Fibroblast of skin of abdomen (primary cell): ENCODE measurements around the gene GNPTG. TPM values are rescaled to one million over a fixed set of nuclear protein-coding genes. Genes with fewer than 3 reads are reported as not detected.

Source experiments
- DNase-seq: peaks from one replicate; pipeline ENCODE4 v3.0.0-alpha.2; 2013
- polyA plus RNA-seq, 2 experiments: library from polyadenylated mRNA; unstranded; fragments of 120-200 nt; gene quantifications; one replicate each; pipeline ENCODE4 v1.2.1, GENCODE V29; 2013; ENCODE audit not compliant: insufficient read length in 2 of 2

Gene GNPTG
- 33.0 TPM for polyA plus RNA-seq (2013, experiment 1 of 2; ENCODE audit: insufficient read length)
- 34.1 TPM for polyA plus RNA-seq (2013, experiment 2 of 2; ENCODE audit: insufficient read length)

DNA sequence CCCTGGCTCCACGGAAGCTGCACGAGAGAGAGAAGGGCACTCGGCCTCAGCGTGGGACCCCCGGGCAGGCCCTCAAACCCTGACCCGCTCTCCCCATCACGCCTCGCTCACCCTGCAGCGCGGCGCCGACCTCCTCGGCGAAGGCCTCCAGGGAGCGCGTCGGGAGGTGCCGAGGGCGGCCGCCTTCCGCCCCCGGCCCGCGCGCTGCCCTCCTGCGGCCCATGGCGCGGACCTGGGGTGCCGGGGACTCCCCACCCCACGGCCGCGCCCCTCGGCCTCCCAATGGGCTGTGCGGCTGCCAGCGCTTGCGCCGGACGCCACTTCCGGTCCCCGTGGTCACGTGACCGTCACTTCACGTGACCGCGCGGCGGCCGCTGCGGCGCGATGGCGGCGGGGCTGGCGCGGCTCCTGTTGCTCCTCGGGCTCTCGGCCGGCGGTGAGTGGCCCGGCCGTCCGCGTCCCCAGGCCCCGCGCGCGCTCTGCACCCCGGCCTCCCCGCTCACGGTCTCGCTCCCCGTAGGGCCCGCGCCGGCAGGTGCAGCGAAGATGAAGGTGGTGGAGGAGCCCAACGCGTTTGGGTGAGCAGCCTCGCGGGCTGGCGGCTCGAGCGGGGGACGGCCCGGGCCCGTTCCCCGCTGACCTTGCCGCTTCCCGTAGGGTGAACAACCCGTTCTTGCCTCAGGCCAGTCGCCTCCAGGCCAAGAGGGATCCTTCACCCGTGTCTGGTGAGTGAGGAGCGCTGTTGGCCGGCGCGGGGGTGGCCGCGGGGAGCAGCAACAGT is at the start of gene GNPTG, which contains the start of gene TSR3:
Gene GNPTG, plus strand, starts transcription at position 350 of the 781 bp plus-strand sequence. Its CDS starts 35 bp downstream, at position 385.
Gene TSR3, minus strand, starts transcription at position 297 of the 781 bp plus-strand sequence. Its CDS starts 74 bp downstream, at position 223.
- DNase-seq = peak; percentile 91

DNA sequence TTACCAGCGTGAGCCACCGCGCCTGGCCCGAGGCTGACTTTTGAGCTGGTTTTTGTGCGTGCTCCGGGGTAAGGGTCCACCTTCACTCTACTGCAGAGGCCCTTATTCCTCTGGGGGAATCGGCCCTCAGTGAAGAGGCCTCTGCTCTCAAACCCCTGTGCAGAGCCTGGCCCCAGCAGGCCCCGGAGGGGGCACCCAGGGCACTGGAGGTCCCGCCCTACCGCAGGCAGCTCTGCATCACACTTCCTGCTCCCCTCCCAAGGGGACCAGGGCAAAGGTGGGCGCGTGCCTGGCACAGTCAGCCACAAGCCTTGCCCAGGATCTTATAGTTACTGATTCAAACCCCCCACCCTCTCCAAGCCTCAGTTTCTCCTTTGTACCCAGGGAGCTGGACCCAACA is 45.9 kb upstream of the GNPTG start:
- DNase-seq = no peak

DNA sequence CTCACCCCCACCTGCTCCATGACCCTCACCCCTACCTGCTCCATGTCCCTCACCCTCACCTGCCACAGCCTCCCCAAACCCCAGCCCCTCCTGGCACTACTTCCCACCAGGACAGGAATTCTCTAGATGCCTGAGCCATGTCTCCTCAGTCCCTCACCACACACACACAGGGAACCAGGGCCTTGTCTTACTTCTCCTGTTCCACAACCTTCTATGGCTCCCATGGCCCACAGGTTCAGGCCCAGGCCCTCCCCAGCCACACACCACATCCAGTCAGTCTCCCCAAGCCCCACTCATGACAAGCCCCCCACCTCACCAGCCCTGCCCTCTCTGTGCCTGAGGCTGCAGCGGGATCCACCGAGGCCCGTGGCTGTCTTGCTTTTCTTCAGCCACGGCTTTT is 45.4 kb upstream of the GNPTG start:
- no peak for DNase-seq

DNA sequence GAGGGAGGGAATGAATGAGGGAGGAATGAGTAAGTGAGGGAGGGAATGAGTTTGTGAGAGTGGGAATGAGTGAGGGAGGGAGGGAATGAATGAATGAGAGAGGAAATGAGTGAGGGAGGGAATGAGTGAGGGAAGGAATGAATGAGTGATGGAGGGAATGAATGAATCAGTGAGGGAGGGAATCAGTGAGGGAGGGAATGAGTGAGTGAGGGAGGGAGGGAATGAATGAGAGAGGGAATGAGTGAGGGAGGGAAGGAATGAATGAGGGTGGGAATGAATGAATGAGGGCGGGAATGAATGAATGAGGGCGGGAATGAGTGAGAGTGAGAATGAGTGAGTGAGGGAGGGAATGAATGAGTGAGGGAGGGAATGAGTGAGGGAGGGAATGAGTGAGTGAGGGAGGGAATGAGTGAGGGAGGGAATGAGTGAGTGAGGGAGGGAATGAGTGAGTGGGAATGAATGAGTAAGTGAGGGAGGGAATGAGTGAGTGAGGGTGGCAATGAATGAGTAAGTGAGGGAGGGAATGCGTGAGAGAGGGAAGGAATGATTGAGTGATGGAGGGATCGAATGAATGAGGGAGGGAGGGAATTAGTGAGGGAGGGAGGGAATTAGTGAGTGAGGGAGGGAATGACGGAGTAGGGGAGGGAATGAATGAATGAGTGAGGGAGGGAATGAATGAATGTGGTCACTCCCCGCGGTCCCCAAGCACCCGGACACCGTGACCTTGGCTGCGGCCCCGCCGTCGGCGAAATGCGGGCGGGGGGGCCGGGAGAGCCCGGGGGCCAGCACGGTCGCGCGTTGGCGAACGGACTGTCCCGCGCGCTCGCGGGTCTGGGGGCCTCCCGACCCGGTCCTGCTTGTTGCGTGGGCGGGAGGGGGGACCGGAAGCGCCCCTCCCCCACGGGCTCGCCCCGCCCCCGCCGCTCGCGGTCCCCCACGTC is 43.4 kb upstream of the GNPTG start:
- DNase-seq = no peak

DNA sequence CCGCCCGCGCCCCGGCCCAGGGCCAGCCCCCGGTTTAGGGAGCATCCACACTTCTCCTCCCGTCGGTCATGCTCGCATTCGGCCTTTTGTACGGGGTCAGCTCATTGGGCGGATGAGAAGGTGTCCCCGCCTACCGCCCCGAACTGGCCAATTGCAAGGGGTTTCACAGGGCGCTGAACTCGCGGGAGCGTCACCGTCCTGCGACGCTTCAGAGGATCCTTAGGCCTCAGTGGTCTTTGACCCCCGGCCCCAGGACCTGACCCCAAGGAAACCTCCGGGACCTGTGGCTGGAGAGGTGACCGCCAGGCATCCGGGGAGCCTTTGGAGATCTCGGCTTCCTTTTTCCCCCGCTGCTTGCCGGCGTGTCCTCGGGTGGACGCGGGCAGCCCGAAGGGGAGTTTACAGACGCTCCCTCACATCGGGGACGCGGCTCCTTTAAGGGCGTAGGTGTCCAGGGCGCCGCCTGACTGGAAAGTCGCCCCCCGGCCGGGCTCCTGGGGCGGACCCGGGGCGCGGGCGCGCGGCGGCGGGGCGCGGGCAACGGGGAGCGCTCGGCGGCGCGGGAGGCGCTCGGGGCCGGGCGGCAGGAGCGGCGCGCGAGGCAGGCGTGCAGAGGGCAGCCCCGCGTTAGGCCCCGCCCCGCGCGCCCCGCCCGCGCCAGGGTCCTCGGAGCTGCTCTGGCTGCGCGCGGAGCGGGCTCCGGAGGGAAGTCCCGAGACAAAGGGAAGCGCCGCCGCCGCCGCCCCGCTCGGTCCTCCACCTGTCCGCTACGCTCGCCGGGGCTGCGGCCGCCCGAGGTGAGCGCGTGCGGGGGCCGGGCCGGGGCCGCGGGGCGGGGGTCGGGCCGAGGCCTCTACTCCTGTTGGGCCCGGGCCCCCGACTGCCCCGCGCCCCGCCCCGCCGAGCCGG is 42.5 kb upstream of the GNPTG start, which contains the start of gene UBE2I:
Gene UBE2I, plus strand, starts transcription at position 660 of the 909 bp plus-strand sequence. CDS start 4,395 bp downstream, outside the sequence.
- DNase-seq = peak; percentile 99

DNA sequence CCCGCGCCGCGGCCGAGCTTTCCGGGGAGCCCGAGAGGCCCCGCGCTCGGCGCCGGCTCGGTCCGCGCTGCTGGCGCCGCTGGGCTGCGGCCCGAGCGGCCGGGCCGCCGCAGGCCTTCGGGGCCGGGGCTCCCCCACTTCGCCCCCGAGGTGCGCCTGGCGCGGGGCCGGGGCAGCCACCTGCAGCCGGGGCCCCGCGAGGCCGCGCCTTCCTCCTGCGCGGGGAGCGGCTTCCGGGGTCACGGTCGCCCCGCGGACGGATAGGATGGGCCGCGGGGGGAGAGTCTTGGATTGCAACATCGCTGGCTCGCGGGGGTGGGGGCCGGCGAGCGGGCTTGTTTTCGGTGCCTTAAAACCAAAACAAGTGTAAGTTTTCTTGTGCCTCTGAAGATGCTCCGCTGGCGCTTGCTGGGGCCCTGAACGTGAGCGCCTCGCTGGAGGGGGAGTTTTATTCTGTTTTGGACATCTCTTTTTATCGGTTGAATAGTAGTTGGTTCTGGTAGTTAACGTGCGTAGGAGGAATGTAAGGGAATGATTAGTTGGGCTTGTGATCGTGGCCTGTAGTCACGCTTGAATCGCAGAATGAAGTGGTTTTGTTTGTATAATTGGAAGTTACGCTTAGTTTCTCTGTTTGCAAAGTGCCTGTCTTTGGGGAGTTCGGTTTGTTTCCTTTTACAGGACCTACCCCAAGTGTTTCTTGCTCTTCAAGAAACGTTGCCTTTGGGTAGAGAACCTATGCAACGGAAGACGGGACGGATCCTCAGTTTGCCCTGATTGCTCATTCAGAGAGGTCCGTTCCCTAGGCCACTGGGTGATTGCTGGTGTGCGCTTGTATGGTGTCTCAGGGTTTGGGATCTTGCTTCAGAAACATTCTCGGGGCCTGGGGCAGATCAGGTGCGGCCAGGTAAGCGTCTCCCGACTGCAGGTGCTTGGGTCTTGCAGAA is 41.6 kb upstream of the GNPTG start:
- DNase-seq = peak; percentile 25

DNA sequence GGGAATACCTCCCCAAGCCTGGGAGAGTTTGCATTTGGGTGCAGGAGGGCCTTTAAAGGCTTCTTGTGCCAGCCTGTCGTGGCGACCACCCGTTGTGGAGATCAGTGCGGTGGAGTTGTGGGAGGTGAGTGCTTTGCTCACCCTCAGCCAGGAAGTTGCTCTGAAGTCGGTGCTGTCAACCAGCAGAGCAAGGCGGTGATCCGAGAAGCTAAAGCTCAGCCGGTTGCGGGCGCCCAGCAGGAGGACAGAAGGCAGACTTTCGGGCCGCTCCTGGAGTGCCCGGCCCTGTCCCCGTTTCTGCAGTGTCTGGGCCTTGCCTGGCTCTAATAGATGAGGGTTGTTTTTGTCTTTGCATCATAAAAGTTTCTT is 40.9 kb upstream of the GNPTG start:
- DNase-seq = no peak

DNA sequence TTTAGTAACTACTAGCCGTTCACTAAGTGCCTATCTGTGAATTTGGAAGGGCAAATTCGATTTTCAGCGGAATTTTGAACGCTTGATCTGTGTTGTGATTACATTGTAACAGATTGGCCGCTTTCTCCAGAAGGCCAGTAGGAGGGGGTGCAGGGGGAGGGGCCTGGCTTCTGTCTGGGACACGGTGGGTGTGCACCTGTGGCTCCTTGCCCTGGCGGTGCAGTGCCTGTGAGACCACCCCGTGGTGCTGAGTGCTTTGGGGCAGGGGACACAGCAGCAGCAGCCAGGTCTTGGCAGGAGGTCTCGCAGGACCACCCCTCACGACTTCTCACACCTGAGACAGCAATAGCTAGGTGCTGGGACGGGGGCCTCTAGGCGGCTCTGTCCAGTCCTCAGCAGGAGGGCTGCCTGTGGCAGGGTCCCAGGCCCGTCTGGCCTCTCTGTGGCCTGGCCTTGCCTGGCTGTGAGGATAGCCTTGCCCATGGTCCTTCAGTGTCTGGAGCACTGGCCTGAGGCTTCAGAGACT is 40.5 kb upstream of the GNPTG start:
- DNase-seq = no peak

DNA sequence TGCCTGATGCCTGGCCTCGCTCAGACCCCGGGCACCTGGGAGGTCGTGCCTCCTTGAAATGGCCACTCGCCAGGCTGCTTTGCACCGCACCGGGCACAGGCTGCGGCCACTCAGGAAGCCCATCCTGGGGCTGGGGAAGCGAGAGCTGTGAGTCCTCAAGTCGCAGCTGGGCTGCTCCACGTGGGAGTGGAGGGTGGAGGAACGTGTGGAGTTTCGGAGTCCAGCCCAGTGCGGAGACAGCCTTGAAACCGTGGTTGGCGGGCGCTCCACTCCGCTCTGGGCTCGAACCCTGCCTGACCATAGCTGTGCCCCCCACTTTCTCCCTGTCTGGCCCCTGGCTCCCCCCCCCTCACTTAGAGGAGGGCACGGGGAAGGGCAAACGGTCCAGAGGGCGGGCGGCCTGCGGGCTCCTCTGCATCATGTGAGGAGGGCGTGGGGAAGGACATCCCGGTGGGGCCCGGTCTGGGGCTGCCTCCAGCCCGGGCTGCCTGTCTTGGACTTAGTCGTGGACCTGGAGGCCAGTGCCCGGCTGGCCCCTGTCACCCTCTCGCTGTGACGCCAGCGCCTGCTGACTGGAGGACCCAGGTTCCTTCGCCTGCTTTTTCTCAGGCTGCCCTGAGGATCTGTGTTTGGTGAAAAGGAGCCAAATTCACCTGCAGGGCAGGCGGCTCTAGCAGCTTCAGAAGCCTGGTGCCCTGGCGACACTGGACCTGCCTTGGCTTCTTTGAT is 39.8 kb upstream of the GNPTG start:
- DNase-seq = no peak

DNA sequence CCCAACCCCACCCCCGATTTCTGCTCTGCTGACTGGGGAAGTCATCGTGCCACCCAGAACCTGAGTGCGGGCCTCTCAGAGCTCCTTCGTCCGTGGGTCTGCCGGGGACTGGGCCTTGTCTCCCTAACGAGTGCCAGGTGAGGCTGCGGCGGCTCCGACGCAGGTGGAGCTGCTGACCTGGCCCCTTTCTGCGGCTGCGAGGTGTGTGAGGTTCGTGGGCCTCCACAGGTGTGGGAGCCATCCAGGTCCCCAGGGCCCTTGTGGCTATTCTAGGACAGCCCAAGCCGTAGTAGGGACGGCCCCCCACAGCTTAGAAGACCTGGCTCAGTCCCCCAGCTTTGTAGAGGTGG is 39.3 kb upstream of the GNPTG start:
- no peak for DNase-seq

DNA sequence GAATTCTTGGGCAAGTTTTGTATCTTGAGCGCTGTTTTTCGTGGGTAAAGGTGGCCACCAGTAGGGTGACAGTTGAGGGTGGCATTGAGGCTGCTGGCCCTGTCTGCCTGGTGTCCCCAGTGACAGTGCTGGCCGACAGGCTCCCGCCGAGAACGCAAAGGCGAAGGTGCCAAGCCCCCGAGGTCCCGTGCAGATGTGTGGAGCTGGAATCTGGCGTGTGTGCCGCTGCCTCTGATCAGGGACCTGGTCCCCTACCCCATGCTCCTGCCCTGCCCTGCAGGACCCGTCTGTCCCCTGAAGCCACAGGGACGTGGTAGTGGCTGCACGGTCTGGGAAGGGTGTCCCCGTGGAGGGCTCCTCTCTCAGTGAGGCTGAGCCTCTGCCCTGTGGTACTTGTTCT is 38.8 kb upstream of the GNPTG start:
- no peak for DNase-seq

DNA sequence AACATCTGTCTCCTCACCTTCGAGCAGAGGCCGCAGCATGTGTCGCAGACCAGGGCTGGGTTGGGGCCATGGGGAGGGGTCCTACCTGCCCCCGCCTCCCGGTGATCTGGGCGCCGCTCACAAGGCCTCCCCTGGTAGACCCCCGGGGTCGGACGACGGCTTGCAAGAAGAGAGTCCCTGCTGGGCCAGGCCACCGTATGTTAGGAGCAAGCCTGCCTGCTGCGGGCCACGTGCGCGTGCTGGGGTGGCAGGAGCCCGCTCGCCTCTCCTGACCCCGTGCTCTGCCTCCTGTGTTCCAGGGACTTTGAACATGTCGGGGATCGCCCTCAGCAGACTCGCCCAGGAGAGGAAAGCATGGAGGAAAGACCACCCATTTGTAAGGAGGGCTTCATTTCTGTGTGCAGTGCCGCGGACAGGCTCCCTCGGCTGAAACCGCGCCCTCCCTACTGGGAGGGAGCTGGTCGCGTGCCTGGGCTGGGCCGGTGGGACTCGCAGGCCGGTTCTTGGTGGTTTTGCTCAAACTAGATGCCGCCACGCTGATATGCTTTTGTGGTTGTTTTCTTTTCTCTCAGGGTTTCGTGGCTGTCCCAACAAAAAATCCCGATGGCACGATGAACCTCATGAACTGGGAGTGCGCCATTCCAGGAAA is 37.9 kb upstream of the GNPTG start:
- DNase-seq = no peak

DNA sequence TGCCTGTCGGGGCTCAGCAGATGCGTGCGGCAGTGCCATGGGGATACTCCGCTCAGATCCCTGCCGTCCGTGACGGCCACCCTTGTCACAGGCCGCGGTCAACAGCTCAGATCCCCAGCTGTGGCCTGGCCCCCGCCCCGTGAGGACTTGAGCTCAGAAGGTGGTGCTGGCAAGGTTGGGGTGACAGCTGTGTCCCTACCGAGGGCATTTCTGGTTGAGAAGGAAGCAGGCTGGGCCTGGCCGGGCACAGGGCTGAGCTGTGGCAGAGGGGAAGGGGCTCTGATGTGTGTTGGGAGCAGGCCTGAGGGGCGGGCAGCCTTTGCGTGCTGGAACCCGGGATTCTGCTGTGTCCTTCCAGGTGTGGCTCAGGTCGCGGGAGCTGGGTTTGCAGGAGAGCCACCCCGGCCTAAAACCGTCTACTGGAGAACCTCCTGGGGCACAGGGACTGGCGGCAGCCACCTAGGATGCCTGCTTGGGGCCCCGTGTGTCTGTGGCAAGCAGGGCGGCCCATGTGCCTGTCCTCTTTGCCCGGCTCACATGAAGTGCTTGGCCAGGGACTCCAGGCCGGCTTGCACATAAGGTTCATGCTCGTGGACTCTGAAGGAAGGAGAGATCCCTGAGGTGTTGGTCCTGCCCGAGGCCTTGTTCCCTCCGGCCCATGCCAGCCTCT is 37.2 kb upstream of the GNPTG start:
- DNase-seq = no peak

DNA sequence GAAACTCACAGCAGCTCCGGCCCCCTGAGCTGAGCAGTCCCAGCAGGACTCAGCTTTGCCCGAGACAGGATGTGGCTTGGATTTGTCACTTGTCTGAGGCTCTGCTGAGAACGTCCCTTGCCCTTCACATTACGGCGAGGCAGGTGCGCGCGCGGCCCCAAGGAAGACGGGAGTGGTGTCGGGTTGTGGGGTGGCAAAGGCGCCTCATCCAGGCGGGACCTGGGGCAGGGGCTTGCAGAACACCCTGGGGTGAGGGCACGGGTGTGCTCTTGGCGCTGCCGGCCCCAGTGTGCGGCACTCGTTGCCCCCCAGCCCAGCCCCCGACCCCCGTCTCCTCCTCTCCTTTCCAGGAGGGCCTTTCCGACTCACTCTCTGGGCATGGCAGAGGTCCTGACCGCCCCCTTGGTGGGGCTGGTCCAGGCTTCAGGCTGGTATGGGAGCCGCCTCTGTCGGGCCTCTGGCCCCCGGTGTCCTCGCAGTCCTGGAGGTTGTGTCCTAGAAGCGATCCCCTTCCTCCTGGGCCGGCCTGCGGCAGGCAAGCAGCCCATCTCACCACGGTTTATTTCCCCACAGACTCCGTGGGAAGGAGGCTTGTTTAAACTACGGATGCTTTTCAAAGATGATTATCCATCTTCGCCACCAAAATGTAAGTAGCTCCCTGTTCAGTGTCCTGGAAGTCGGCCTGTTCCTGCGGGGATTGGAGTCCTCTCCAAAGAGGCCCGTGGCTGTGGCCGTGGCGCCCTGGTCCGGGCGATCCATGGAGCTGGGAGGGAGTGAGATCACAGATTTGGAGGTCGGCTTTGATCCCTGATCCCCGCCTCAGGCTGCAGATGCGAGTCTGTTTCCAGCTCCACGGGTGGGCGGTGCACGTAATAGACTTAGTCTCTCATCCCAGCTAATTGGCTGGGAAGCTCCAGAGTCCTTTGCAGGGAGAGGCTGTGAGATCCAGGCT is 36.4 kb upstream of the GNPTG start:
- no peak for DNase-seq

DNA sequence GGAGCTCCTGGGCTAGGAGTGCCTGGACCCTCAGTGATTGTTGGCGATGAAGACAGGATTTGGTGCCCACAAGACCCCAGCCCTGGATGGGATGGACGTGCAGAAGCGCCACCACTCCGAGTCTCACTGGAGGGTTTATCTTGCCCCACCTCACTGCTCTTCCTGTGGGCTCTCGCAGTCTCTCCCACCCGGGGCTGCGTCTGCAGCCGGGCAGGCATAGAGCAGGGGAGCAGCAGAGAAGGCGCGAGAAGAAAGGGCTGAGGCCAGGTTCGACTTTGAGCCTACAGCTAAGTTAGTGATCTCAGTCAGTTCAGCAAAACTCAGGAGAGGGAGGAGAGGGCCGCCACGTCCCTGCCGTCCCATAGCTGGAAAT is 35.7 kb upstream of the GNPTG start:
- DNase-seq = no peak

DNA sequence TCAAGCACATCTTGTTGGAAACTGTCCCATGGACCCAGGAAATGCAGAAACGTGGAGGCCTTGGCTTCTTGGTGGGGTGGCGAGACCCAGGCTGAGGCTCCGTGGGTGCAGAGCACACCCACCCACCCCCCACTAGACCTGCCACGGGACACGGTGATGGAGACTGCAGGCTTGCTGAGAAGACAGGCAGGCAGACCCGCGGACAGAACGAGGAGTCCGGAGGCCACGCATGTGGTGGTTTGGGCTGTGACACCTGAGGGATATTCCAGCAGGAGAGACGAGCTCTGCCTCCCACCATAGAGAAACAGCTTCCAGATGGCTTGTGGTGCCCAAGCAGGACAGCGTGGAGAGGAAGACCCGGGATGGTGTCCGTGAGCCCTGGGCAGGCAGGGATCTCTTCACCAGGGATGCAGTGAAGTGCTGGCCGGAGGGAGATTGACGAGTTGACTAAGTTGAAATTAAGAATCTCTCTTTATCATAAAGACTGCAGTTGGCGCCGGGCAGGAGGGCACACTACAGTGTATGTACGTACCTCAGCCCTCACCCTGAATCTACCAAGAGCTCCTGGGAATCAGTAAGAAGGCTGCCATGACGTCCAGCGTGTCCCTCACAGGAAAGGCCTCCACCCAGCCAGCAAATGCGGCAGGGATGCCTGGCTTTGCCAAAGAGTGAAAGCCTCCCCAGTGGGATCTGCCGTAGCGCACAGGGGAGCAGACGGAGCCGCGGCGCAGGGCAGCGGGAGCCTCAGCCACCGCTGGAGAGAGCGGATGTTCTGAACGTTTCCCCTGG is 34.1 kb upstream of the GNPTG start:
- no peak for DNase-seq

DNA sequence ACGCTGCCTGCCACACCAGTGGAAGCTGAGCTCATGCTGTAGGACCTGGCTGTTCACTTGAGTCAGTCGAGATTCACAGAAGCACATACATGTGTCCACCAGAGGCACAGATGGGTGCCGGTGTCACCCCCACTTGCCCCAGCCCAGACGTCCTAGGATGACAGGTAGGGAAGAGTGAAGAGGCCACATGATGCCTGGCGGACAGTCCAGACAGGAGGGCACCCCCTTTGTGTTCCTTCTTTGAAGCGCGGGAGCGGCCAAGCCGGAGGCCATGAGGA is 33.5 kb upstream of the GNPTG start:
- no peak for DNase-seq
